ENCODE data around the gene DOK7. TPM values are rescaled to one million over a fixed set of nuclear protein-coding genes. Genes with fewer than 3 reads are reported as not detected.

The DOK7 gene
- total and polyA plus RNA-seq, 4 donors = 0.13 to 0.84 (median 0.46) TPM

- WGBS = 97% methylated on average over 13 of the region's 13 CpGs
- DNase-seq (ENCODE audit: low spot score) = no peak
- no peak overlapping the region for H3K9ac ChIP-seq (ENCODE audit: low read depth in 1 of 2, low read length in 2 of 2)
- H3K27me3 ChIP-seq (ENCODE audit: control insufficient read depth in 4 of 4, insufficient read depth in 4 of 4, low read length in 3 of 4) = no peaks in the 10 kb centered on the region
- no peak overlapping the region for H3K4me3 ChIP-seq (ENCODE audit: low read depth in 1 of 3, low read length in 3 of 3)
- no peak overlapping the region for H3K27ac ChIP-seq (ENCODE audit: low read depth in 1 of 2, low read length in 2 of 2)
- H3K9me3 ChIP-seq (ENCODE audit: control insufficient read depth in 4 of 4, low read length in 3 of 4) = no peaks in the 10 kb centered on the region
- peaks cover 23 to 82% (median 40%) of the 10 kb centered on the region in 4 donors for H3K36me3 ChIP-seq (ENCODE audit: control insufficient read depth in 4 of 4, insufficient read depth in 3 of 4, low read depth in 1 of 4, low read length in 3 of 4)
- H3K4me1 ChIP-seq (ENCODE audit: control insufficient read depth in 4 of 4, insufficient read depth in 4 of 4, low read length in 3 of 4) = no peaks in the 10 kb centered on the region
- TF ChIP-seq JUND (IDR thresholded peaks at IDR 0.05) (no peak), GABPA (IDR thresholded peaks at IDR 0.05 in 1 of 2, conservative IDR thresholded peaks at IDR 0.05 in 1 of 2) (no peak), RAD21 (IDR thresholded peaks at IDR 0.05) (no peak), HNF4A (conservative IDR thresholded peaks at IDR 0.05) (no peak), FOXA2 (IDR thresholded peaks at IDR 0.05) (no peak), SP1 (IDR thresholded peaks at IDR 0.05) (no peak), FOXA1 (IDR thresholded peaks at IDR 0.05) (no peak), TAF1 (conservative IDR thresholded peaks at IDR 0.05) (no peak), RXRA (IDR thresholded peaks at IDR 0.05) (no peak), YY1 (IDR thresholded peaks at IDR 0.05) (no peak)
Observed at GRCh38 chr4:3512279-3512678, 49.2 kb downstream of the DOK7 start.

DNA sequence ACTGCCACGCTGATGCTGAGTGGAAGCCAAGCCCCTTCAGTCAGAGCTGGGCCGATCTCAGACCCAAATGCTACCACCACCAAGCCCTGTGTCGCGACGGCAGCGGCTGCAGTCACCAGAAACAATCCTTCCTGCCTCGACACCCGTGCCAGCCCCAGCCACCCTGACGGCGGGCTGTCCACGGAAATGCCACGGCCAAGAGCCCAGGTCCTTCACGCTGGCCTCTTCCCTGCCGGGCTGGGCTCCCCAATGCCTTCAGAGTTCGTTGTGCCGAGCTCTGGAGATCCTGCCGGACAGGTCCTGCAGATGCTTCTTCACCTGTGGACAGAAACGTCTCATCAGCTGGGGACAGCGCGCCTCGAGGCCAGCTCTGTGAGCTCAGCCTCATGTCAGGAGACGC is 49.6 kb downstream of the DOK7 start:
- no peak for DNase-seq (ENCODE audit: low spot score)
- H3K36me3 ChIP-seq (ENCODE audit: control insufficient read depth in 4 of 4, insufficient read depth in 3 of 4, low read depth in 1 of 4, low read length in 3 of 4) = peaks cover 27 to 86% (median 43%) of the 10 kb centered on the region in 4 donors
- TF ChIP-seq FOXA1 (IDR thresholded peaks at IDR 0.05) = no peak
- no peak overlapping the region for H3K4me3 ChIP-seq (ENCODE audit: low read depth in 1 of 3, low read length in 3 of 3)
- 95% methylated on average over 22 of the region's 22 CpGs for WGBS
- H3K27me3 ChIP-seq (ENCODE audit: control insufficient read depth in 4 of 4, insufficient read depth in 4 of 4, low read length in 3 of 4) = no peaks in the 10 kb centered on the region
- no peak overlapping the region for H3K9ac ChIP-seq (ENCODE audit: low read depth in 1 of 2, low read length in 2 of 2)
- no peak overlapping the region for H3K27ac ChIP-seq (ENCODE audit: low read depth in 1 of 2, low read length in 2 of 2)
- no peaks in the 10 kb centered on the region for H3K4me1 ChIP-seq (ENCODE audit: control insufficient read depth in 4 of 4, insufficient read depth in 4 of 4, low read length in 3 of 4)
- H3K9me3 ChIP-seq (ENCODE audit: control insufficient read depth in 4 of 4, low read length in 3 of 4) = no peaks in the 10 kb centered on the region

DNA sequence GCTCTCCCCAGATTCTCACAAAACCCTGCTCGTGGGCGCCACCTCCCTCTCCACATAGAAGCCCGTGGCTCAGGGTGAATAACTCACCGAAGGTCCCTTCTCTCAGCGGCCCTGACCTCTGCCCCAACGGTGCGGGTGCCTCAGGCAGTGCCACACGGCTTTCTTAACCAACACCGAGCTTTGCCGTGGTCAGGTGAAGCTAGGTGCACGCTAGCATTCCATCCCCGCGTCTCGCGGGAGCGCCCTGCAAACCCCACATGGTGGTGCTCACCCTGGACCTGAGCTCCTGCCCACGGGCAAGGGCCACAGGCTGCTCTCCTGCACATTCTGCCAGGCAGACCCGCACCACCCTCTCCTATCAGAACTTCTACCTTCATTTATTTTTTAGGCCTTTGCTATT is 50.7 kb downstream of the DOK7 start:
- H3K36me3 ChIP-seq (ENCODE audit: control insufficient read depth in 4 of 4, insufficient read depth in 3 of 4, low read depth in 1 of 4, low read length in 3 of 4) = peaks cover 24 to 86% (median 44%) of the 10 kb centered on the region in 4 donors
- H3K9ac ChIP-seq (ENCODE audit: low read depth in 1 of 2, low read length in 2 of 2) = no peak overlapping the region
- H3K27me3 ChIP-seq (ENCODE audit: control insufficient read depth in 4 of 4, insufficient read depth in 4 of 4, low read length in 3 of 4) = no peaks in the 10 kb centered on the region
- no peak overlapping the region for H3K27ac ChIP-seq (ENCODE audit: low read depth in 1 of 2, low read length in 2 of 2)
- WGBS = 96% methylated on average over 18 of the region's 18 CpGs
- H3K4me1 ChIP-seq (ENCODE audit: control insufficient read depth in 4 of 4, insufficient read depth in 4 of 4, low read length in 3 of 4) = no peaks in the 10 kb centered on the region
- H3K4me3 ChIP-seq (ENCODE audit: low read depth in 1 of 3, low read length in 3 of 3) = no peak overlapping the region
- no peak for DNase-seq (ENCODE audit: low spot score)
- no peaks in the 10 kb centered on the region for H3K9me3 ChIP-seq (ENCODE audit: control insufficient read depth in 4 of 4, low read length in 3 of 4)
- TF ChIP-seq GABPA (IDR thresholded peaks at IDR 0.05 in 1 of 2, conservative IDR thresholded peaks at IDR 0.05 in 1 of 2) (no peak), FOXA1 (IDR thresholded peaks at IDR 0.05) (no peak), RAD21 (IDR thresholded peaks at IDR 0.05) (no peak), NR2F2 (IDR thresholded peaks at IDR 0.05) (no peak), ZBTB33 (IDR thresholded peaks at IDR 0.05) (no peak), SP1 (IDR thresholded peaks at IDR 0.05) (no peak), YY1 (IDR thresholded peaks at IDR 0.05) (no peak), ATF3 (IDR thresholded peaks at IDR 0.05) (no peak), FOXA2 (IDR thresholded peaks at IDR 0.05) (no peak), JUND (IDR thresholded peaks at IDR 0.05) (no peak), EGR1 (IDR thresholded peaks at IDR 0.05; ENCODE audit: low read depth in 2 of 2) (no peak), REST (IDR thresholded peaks at IDR 0.05) (no peak), RXRA (IDR thresholded peaks at IDR 0.05) (no peak), HNF4A (conservative IDR thresholded peaks at IDR 0.05) (no peak), CTCF (IDR thresholded peaks at IDR 0.05; ENCODE audit: low read depth, low read length, missing input control) (no peak), HNF4G (IDR thresholded peaks at IDR 0.05) (no peak)
- TF ChIP-seq, protein P1, sequence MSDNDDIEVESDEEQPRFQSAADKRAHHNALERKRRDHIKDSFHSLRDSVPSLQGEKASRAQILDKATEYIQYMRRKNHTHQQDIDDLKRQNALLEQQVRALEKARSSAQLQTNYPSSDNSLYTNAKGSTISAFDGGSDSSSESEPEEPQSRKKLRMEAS (IDR thresholded peaks at IDR 0.05) = no peak
